NCI-H146 treated with DMSO at 0.1 percent for 48 hours (cell line): ENCODE data around the gene SLC12A5.
A peak's percentile ranks its signal among the peaks of the same experiment; 100 is the strongest.

Experiments used
- DNase-seq: peaks from one replicate; lab custom pipeline; 2025; ENCODE audit not compliant: unreplicated experiment; lab: John Stamatoyannopoulos, UW

Gene SLC12A5

GRCh38 chr20:46006022-46006705 is 22.9 kb upstream of the SLC12A5 start:
- no peak for DNase-seq

GRCh38 chr20:46006964-46007363 is 22.1 kb upstream of the SLC12A5 start:
- DNase-seq, result no peak

- no peak for DNase-seq
These were observed 21.3 kb upstream of the SLC12A5 start for GRCh38 chr20:46007671-46008070.

GRCh38 chr20:46009816-46010215 is 19.2 kb upstream of the SLC12A5 start:
- DNase-seq, result no peak

- DNase-seq, result no peak
These were observed 18.3 kb upstream of the SLC12A5 start for GRCh38 chr20:46010491-46011391.

GRCh38 chr20:46011631-46012482 is 17.2 kb upstream of the SLC12A5 start:
- DNase-seq, result no peak

- DNase-seq, result no peak
These were observed 16.1 kb upstream of the SLC12A5 start for GRCh38 chr20:46012921-46013320.

GRCh38 chr20:46013322-46013828 is 15.6 kb upstream of the SLC12A5 start:
- no peak for DNase-seq

- peak; percentile 72 for DNase-seq
These were observed 15.0 kb upstream of the SLC12A5 start for GRCh38 chr20:46013829-46014516.

GRCh38 chr20:46014517-46015396 is 14.3 kb upstream of the SLC12A5 start:
- DNase-seq, result peak; percentile 71

GRCh38 chr20:46017272-46017671 is 11.7 kb upstream of the SLC12A5 start:
- DNase-seq, result no peak

- no peak for DNase-seq
These were observed 10.9 kb upstream of the SLC12A5 start for GRCh38 chr20:46018112-46018511.

- no peak for DNase-seq
These were observed 10.4 kb upstream of the SLC12A5 start for GRCh38 chr20:46018611-46019010.

- DNase-seq, result no peak
These were observed 8.5 kb upstream of the SLC12A5 start for GRCh38 chr20:46020555-46020954.

GRCh38 chr20:46021361-46022359 is 7.4 kb upstream of the SLC12A5 start:
- peak; percentile 71 for DNase-seq

GRCh38 chr20:46022411-46023147 is 6.4 kb upstream of the SLC12A5 start:
- peak; percentile 21 for DNase-seq

GRCh38 chr20:46023148-46023484 is 5.9 kb upstream of the SLC12A5 start:
- DNase-seq, result no peak

- no peak for DNase-seq
These were observed 5.0 kb upstream of the SLC12A5 start for GRCh38 chr20:46023999-46024398.
